Germinal center (tissue), 1 donor: ENCODE measurements around the gene USB1.

Experiments
- DNase-seq: peaks from one replicate; pipeline ENCODE4 v3.0.0; 2012; ENCODE audit warnings: mixed read lengths, low spot score

USB1 gene

DNA sequence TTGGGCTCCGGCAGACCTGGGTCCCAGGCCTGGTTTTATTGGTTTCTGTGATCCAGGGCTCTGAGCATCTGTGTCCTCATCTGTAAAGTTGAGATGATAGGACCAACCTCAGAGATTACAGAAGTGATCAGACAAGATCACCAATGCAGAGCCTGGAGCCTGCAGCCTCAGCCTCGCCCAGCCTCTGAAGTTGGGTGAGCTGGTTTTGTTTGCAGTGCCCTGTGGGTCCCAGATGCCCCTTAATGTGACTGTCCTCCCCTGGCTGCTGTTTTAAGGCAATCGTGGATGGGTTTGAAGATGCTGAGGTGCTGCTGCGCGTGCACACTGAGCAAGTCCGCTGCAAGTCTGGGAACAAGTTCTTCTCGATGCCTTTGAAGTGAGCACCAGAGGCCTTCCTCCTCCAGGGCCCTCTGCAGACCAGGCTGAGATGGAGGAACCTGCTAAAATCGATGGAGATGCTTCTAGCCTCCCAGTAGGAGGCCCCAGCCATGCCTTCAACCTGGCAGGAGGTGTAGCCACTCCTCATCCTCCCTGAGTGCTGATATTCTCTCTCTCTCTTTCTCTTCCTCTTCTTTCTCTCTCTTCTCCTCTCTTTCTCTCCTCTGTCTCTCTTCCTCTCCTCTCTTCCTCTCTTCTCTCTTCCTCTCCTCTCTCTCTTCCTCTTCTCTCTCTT lies 18.8 kb downstream of the USB1 start:
- DNase-seq: no peak

DNA sequence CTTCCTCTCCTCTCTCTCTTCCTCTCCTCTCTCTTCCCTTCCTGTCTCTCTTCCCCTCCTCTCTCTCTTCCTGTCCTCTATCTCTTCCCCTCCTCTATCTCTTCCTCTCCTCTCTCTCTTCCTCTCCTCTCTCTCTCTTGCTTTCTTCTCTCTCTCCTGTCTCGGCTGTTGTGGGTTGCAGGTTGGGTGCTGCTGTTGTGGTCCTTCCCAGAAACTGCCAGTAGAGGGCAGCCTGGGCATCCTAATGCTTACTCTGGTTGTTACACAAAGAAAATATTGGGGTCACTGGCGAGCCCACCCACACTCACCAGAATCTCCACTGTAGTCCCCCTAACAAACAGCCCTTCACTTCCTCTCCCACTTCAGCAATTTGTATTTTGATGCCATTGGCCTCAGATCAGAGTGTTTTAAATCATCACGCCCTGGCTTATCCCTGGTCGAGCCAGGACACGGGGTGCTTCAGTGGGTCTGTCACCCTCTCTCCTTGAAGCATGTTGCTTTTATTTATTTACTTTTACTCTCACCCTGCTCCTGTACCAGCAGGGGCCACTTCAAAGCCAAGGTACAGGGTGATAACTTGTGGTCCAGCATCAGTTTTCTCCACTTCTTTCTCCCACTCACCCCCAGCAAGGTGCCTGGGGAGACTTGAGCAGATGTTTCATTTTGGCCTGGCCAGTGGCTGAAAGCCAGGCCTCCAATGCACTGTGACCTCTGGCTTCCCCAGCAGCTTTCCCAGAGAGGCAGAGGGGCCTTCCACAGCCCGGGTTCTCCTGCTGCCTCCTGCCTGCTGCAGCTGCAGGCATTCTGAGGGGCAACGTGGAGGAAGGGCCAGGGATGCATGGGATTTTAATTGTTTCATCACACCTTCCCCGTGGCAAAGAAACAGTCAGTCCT lies 19.7 kb downstream of the USB1 start:
- peak; percentile 61 for DNase-seq

DNA sequence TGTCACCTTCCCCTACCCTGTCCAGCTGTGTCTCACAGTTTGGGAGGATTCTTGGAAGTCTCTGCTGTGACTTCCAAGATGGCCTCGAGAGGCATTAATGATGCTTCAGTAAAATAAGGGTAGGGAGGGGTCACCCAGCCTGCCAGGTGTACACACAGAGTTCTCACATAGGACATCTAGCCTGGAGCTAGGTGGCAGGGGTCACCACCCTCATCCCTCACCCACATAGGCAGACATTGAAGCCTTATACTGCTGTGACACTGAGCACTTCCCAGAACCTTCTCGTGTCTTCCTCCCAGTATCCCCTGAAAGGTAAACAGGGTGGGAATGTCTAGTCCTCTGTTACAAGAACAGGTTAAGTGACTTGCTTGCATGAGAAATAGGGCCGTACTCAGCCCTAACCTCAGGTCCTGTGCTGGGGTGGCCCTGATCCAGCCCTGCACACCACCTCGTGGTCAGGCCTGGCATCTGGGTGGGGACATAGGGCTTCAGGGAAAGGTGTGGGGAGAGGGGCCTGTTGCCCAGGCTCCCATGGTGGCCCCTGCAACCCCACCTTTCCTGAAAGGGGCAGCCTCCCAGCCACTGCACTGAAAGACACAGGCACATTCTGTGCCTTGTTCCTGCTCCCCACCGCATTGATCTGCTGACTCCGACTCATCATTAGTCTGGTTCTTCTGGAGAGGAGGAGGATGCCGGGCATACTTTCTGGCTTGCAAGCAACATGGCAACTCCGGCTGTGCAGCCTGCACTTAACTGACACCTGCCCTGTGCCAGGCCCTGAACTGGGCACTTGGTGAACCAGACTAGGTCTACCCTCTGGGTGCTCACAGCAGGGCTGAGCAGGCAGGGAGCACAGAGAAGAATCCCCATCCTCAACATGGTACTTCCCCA lies 20.7 kb downstream of the USB1 start:
- DNase-seq: no peak

- no peak for DNase-seq
Observed at GRCh38 chr16:58022601-58023371, 21.6 kb downstream of the USB1 start.

DNA sequence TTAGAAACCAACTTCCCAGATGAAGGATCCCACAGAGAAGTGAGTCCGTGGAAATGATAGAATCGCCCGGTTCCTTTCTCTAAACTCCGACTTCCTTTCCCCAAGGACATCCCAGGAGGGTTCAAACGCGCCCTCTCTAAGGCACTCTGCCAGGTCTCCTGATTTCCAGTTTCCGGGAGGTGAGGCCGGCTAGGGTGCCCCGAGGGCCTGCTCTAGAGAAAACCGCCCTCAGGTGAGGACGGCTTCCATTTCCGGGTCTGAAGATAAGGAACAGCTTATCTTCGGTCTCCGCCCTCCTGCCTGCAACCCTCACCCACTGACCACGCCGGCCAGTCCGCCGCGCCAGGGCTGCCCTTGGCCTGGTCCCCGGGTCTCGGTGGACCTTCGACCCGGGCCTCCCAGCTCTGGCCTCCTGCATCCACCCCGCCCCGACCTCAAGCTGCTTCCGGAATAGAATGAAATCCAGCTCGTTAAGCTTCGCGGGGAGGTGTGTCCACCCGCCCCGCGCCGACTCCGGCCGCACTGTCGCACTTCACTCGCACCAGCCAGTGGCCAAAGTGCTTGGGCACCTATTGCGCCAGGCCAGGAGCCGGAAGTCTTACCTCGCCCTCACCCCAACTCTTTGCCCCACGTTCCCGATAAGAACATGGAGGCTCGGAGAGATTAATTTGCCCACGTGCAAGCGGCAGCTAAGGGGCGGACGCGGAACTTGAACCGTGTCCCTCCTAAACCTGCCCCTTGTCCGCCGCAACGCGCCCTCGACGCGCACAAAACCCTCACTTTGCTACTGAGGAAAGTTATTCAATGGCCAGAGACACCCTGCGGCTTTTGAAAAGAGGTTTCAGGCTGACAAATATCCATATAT lies 23.5 kb downstream of the USB1 start:
- peak; percentile 33 for DNase-seq

GRCh38 chr16:58025351-58026138 lies 24.3 kb downstream of the USB1 start, which contains the start of gene MMP15:
Gene MMP15, plus strand, starts transcription at chr16:58025754. Its CDS starts 597 bp downstream, at chr16:58026351.
- DNase-seq: peak; percentile 72

DNA sequence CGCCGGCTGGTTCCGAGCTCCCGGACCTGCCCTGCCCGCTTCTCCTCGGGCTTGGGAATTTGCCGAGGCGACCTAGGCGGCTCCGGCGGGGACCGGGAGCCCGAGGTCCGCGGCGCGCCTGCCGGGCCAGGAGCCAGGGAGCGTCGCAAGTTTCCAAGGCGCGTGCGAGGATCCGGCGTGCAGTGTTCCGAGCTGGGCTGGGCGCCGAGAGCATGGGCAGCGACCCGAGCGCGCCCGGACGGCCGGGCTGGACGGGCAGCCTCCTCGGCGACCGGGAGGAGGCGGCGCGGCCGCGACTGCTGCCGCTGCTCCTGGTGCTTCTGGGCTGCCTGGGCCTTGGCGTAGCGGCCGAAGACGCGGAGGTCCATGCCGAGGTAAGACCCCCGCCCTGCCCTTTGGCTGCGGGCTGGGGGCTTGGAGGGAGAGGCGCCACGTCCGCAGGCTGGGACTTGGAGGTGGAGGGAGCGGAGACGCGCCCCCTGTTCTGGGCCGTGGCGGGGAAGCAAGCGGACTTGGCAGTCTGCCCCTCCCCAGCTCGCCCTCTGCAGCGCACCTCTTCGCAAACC lies 25.0 kb downstream of the USB1 start:
- DNase-seq: peak; percentile 28

DNA sequence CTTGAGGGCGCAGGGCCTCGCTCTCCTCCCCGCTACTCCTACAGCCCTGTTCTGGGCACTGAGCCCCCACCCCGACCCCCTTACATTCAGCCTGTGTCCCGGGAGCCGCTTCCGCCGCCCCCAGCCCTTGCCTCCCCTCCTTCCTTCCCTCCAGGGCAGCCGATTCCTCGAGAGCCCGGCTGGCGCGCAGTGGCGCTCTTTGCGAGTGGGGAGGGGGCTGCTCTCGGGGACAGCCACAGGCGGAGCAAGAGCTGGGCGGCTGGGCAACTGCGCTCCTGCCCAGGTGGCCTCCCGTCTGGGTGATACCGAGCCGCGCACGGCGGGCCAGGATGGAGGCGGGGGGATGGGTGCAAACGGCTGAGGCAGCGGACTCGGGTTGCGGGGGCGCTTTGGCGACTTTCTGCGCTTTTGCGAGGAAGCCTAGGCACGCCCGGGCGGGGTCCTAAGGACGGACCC lies 25.5 kb downstream of the USB1 start:
- DNase-seq: no peak

GRCh38 chr16:58027161-58027915 lies 26.1 kb downstream of the USB1 start:
- no peak for DNase-seq

DNA sequence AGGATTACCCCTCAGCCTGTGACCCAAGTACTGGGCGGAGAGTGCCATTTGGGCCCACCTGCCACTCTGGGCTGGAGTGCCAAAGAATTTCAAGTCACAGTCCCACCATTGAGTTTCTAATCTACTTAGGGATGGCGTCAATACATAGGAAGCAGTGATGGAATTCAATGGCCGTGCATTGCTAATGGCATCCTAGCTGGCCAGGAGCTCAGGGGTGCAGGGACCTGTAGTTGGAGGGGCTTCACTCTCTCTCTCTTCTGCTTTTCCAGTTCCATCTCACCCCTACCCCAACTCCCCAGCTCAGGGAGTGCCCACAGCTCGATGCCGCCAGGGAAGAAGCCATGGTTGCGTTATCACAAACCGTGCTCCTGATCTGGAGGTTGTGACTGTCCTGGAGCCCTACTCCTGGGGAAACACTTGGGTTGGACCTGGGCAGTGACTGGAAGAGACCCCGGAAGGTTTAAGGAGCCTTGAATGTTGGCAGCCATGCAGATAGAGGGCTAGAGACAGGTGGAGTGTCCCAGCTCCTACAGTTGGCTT lies 26.8 kb downstream of the USB1 start:
- DNase-seq: no peak

DNA sequence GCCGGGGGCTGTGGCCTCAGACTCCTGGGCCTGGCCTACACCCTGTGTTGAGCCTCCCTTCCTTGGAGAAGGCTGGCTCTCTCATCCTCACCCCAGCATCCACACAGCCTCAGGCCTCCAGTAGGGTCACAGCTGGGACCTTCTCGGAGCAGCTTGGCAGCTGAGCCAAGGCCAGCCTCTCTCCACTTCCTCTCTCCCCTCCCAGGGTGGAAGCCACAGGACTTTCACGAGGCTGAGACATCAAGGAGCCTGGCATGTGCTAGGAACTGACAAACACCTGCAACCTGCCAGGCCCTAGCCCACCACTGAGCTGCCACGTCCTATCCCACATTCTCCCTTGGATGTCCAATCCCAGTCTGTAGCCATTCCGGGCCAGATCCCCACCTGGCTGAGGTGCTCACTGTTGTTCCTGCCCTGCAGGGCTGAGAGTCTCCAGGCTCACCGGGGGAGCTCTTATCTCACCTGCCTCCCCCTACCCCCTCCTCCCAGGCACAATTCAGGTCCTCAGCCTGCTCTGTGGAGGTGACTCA lies 27.4 kb downstream of the USB1 start:
- DNase-seq: no peak

- DNase-seq: no peak
Observed at GRCh38 chr16:58029410-58029809, 28.2 kb downstream of the USB1 start.

- DNase-seq: no peak
Observed at GRCh38 chr16:58030136-58030840, 29.1 kb downstream of the USB1 start.

GRCh38 chr16:58031016-58031800 lies 30.0 kb downstream of the USB1 start:
- no peak for DNase-seq

DNA sequence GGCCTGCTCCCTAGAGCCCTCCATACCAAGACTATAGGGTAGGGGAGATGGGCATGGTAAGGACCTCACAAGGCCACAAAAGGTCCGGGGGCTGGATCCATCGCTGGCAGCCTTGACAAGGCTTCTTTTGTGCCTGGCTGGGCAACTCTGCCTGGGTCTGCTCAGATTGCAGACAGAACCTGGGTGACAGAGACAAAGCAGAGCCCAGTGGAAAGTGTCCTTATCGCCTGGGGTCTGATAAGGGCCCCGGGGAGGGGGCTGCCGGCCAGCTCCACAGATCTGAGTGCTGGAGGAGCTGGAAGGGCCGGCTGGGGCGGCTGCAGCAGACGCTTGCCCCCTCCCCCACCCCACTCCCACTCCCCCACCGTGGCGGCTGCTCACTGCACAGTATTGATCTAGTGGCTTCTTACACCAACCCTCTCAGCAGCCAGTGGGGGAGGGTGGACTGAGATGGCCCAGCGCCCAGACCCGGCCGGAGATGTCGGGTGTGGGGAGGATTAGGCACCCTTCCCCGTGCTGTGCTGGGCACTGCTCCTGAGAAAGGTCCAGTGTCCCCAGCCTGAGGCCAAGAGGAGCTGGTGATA lies 31.6 kb downstream of the USB1 start:
- no peak for DNase-seq

DNA sequence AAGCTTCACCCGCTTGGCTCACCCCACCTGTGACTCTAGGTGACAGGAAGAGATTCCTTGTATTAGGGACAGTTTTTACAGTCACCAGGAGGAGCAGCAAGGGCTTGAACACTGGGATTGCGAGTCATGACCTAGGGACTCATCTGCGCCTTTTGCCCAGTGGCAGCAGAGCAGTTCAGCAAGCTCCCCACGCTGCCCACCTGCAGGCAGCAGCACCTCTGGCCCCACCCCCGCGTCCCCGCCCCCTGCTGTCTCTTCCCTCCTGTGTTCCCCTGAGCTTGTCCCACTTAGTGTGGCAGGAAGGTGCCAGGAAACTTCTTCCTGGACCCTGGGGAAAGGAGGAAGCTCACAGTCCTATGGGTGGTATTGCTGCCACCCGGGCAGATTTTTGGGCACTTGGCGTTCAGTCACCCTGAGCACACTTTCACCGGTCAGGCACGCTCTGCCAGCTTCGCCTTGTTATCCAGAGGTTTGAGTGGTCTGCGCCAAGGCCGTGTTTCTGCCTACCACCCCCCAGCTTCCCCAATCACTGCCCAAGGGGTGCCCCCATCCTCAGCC lies 33.0 kb downstream of the USB1 start:
- no peak for DNase-seq
